Mesenchymal stem cell (in vitro differentiated cells and primary cell): ENCODE data around the gene AP2M1.

ENCODE experiments used
- DNase-seq: peaks from one replicate; pipeline ENCODE4 v3.0.0-alpha.2; 2013
- H2AFZ ChIP-seq: one replicate; pipeline ENCODE4 v1.6.1; 2013; ENCODE audit warnings: low read depth, mild to moderate bottlenecking, control low read depth, inconsistent platforms, low read length, moderate library complexity
- H2AK5ac ChIP-seq: 2 replicates; pipeline ENCODE4 v1.6.1; 2013; ENCODE audit warnings: low read length, moderate library complexity, mild to moderate bottlenecking, inconsistent platforms; ENCODE audit not compliant: severe bottlenecking
- H2BK120ac ChIP-seq: one replicate; pipeline ENCODE4 v1.6.1; 2013; ENCODE audit warnings: low read depth, mild to moderate bottlenecking, inconsistent platforms, low read length, moderate library complexity
- H2BK12ac ChIP-seq, 2 experiments: one replicate each; pipeline ENCODE4 v1.6.1; 2013; ENCODE audit warnings: inconsistent platforms in 2 of 2, low read length in 2 of 2, mild to moderate bottlenecking in 2 of 2, moderate library complexity in 2 of 2, control low read depth in 1 of 2
- H2BK15ac ChIP-seq: one replicate; pipeline ENCODE4 v1.6.1; 2013; ENCODE audit warnings: mild to moderate bottlenecking, low read depth, inconsistent platforms; ENCODE audit not compliant: poor library complexity, severe bottlenecking
- H2BK5ac ChIP-seq: 2 replicates; pipeline ENCODE4 v1.6.1; 2013; ENCODE audit warnings: low read depth, mild to moderate bottlenecking, low read length, control low read depth, inconsistent platforms; ENCODE audit not compliant: poor library complexity, severe bottlenecking
- H3K14ac ChIP-seq, 2 experiments: one replicate each; pipeline ENCODE4 v1.6.1; 2013; ENCODE audit warnings: inconsistent platforms in 2 of 2, low read length in 2 of 2, control low read depth in 1 of 2, mild to moderate bottlenecking in 1 of 2, moderate library complexity in 1 of 2
- H3K18ac ChIP-seq, 2 experiments: one replicate each; pipeline ENCODE4 v1.6.1; 2013; ENCODE audit warnings: inconsistent platforms in 2 of 2, low read length in 2 of 2, control low read depth in 1 of 2, low read depth in 1 of 2, mild to moderate bottlenecking in 1 of 2
- H3K23ac ChIP-seq, 2 experiments: one replicate each; pipeline ENCODE4 v1.6.1; 2013; ENCODE audit warnings: inconsistent platforms in 2 of 2, low read length in 2 of 2, mild to moderate bottlenecking in 2 of 2, moderate library complexity in 2 of 2, control low read depth in 1 of 2
- H3K27ac ChIP-seq: 2 replicates; pipeline ENCODE4 v1.5.1; 2013; ENCODE audit warnings: mild to moderate bottlenecking, moderate library complexity, low read length, control low read depth, inconsistent platforms; ENCODE audit not compliant: poor library complexity, severe bottlenecking
- H3K27me3 ChIP-seq, 2 experiments: 2 replicates each; pipeline versions ENCODE4 v1.6.1 to v1.7.0; 2013; ENCODE audit warnings: low read length in 2 of 2, mild to moderate bottlenecking in 2 of 2, moderate library complexity in 2 of 2, control low read depth in 1 of 2, inconsistent platforms in 1 of 2; ENCODE audit not compliant: control insufficient read depth in 1 of 2, insufficient read depth in 1 of 2
- H3K36me3 ChIP-seq, 2 experiments: 2 replicates each; pipeline versions ENCODE4 v1.6.1 to v1.7.0; 2013; ENCODE audit warnings: low read length in 2 of 2, control low read depth in 1 of 2, inconsistent platforms in 1 of 2, low read depth in 1 of 2, mild to moderate bottlenecking in 1 of 2; ENCODE audit not compliant: insufficient read depth in 2 of 2, control insufficient read depth in 1 of 2
- H3K4ac ChIP-seq, 2 experiments: one replicate each; pipeline ENCODE4 v1.6.1; 2013; ENCODE audit warnings: inconsistent platforms in 2 of 2, low read length in 2 of 2, mild to moderate bottlenecking in 2 of 2, moderate library complexity in 2 of 2, control low read depth in 1 of 2, low read depth in 1 of 2
- H3K4me1 ChIP-seq: 2 replicates; pipeline ENCODE4 v1.6.1; 2013; ENCODE audit warnings: low read depth, low read length, control low read depth; ENCODE audit not compliant: control insufficient read depth, insufficient read depth
- H3K4me2 ChIP-seq: 2 replicates; pipeline ENCODE4 v1.6.1; 2013; ENCODE audit warnings: low read length, mild to moderate bottlenecking, inconsistent platforms; ENCODE audit not compliant: poor library complexity, severe bottlenecking
- H3K4me3 ChIP-seq, 2 experiments: 2 replicates each; pipeline versions ENCODE4 v1.5.1 to v1.7.0; 2013; ENCODE audit warnings: low read length in 2 of 2, mild to moderate bottlenecking in 2 of 2, control low read depth in 1 of 2, low read depth in 1 of 2; ENCODE audit not compliant: insufficient read depth in 1 of 2
- H3K79me1 ChIP-seq: replicated peaks from 2 replicates; pipeline ENCODE4 v1.6.1; 2013; ENCODE audit warnings: mild to moderate bottlenecking, control low read depth, low read length, inconsistent platforms; ENCODE audit not compliant: poor library complexity, severe bottlenecking
- H3K9ac ChIP-seq: 2 replicates; pipeline ENCODE4 v1.7.0; 2013; ENCODE audit warnings: mild to moderate bottlenecking, low read length, moderate library complexity
- H3K9me3 ChIP-seq: 2 replicates; pipeline ENCODE4 v1.7.0; 2013; ENCODE audit warnings: mild to moderate bottlenecking, low read length; ENCODE audit not compliant: control insufficient read depth
- H4K8ac ChIP-seq: one replicate; pipeline ENCODE4 v1.6.1; 2013; ENCODE audit warnings: inconsistent platforms, mild to moderate bottlenecking, low read length, moderate library complexity
- H4K91ac ChIP-seq: one replicate; pipeline ENCODE4 v1.6.1; 2013; ENCODE audit warnings: mild to moderate bottlenecking, low read length, inconsistent platforms
- WGBS: methylation state at CpG from one replicate; pipeline ENCODE4 v1.1.7; 2013; ENCODE audit warnings: mixed read lengths; 5-methylcytosine and 5-hydroxymethylcytosine counted together

The AP2M1 gene

GRCh38 chr3:184186902-184187207, 12.2 kb downstream of the AP2M1 start:
- 5% methylated on average over 2 of the region's 3 CpGs for WGBS
- H2AFZ ChIP-seq, result no peak overlapping the region
- no peak overlapping the region for H2BK15ac ChIP-seq
- peaks cover 59 to 80% of the 10 kb centered on the region in 2 experiments for H3K36me3 ChIP-seq
- H2BK5ac ChIP-seq, result no peak overlapping the region
- H3K4me3 ChIP-seq, result peak overlapping the region; percentile 75 to 91
- no peak overlapping the region for H4K8ac ChIP-seq
- H3K14ac ChIP-seq, result no peak overlapping the region
- H3K4me1 ChIP-seq, result peaks cover 13% of the 10 kb centered on the region
- DNase-seq, result no peak
- H4K91ac ChIP-seq, result no peak overlapping the region
- no peak overlapping the region for H3K18ac ChIP-seq
- no peaks in the 10 kb centered on the region for H3K9me3 ChIP-seq
- H3K9ac ChIP-seq, result peak overlapping the region; percentile 99
- no peak overlapping the region for H2BK12ac ChIP-seq
- peak overlapping the region; percentile 61 for H3K4me2 ChIP-seq
- peaks cover 32% of the 10 kb centered on the region for H3K79me1 ChIP-seq
- H3K23ac ChIP-seq, result no peak overlapping the region
- no peak overlapping the region for H2AK5ac ChIP-seq
- no peak overlapping the region for H3K27ac ChIP-seq
- no peak overlapping the region for H2BK120ac ChIP-seq
- no peak overlapping the region for H3K4ac ChIP-seq
- H3K27me3 ChIP-seq, result no peaks in the 10 kb centered on the region

- Histone ChIP-seq H3K27me3 (no peaks in the 10 kb centered on the region), H3K27ac (no peak overlapping the region), H2BK120ac (no peak overlapping the region), H3K4me1 (peaks cover 13% of the 10 kb centered on the region), H3K4ac (no peak overlapping the region), H2BK12ac (no peak overlapping the region), H2AFZ (no peak overlapping the region), H4K8ac (no peak overlapping the region), H3K9me3 (no peaks in the 10 kb centered on the region), H3K79me1 (peaks cover 29% of the 10 kb centered on the region), H2AK5ac (no peak overlapping the region), H2BK15ac (no peak overlapping the region), H3K9ac (peak overlapping the region; percentile 99), H4K91ac (no peak overlapping the region), H3K4me3 (peak overlapping the region in 1 of 2 experiments; percentile 91), H3K23ac (no peak overlapping the region), H2BK5ac (no peak overlapping the region), H3K36me3 (peaks cover 59 to 80% of the 10 kb centered on the region in 2 experiments), H3K4me2 (no peak overlapping the region), H3K18ac (no peak overlapping the region), H3K14ac (no peak overlapping the region)
- no peak for DNase-seq
- WGBS, result 97% methylated on average over 17 of the region's 17 CpGs
Measured at GRCh38 chr3:184188080-184188479, 13.4 kb downstream of the AP2M1 start.

- no peaks in the 10 kb centered on the region for H3K27me3 ChIP-seq
- no peak overlapping the region for H2AFZ ChIP-seq
- no peak for DNase-seq
- H3K36me3 ChIP-seq, result peaks cover 57 to 80% of the 10 kb centered on the region in 2 experiments
- H3K4me3 ChIP-seq, result no peak overlapping the region
- no peak overlapping the region for H3K9ac ChIP-seq
- H3K4me2 ChIP-seq, result no peak overlapping the region
- H2AK5ac ChIP-seq, result no peak overlapping the region
- peaks cover 13% of the 10 kb centered on the region for H3K4me1 ChIP-seq
- peaks cover 32% of the 10 kb centered on the region for H3K79me1 ChIP-seq
- H4K8ac ChIP-seq, result no peak overlapping the region
- H3K18ac ChIP-seq, result no peak overlapping the region
- no peak overlapping the region for H2BK15ac ChIP-seq
- no peak overlapping the region for H3K27ac ChIP-seq
- H3K23ac ChIP-seq, result no peak overlapping the region
- H2BK5ac ChIP-seq, result no peak overlapping the region
- no peak overlapping the region for H3K4ac ChIP-seq
- no peaks in the 10 kb centered on the region for H3K9me3 ChIP-seq
- no peak overlapping the region for H2BK120ac ChIP-seq
- H4K91ac ChIP-seq, result no peak overlapping the region
- WGBS, result 99% methylated on average over 13 of the region's 13 CpGs
- H2BK12ac ChIP-seq, result no peak overlapping the region
- no peak overlapping the region for H3K14ac ChIP-seq
Measured at GRCh38 chr3:184189421-184189820, 14.8 kb downstream of the AP2M1 start.

GRCh38 chr3:184192889-184193288, 18.2 kb downstream of the AP2M1 start:
- H3K9ac ChIP-seq, result no peak overlapping the region
- no peak overlapping the region for H4K8ac ChIP-seq
- H2AK5ac ChIP-seq, result no peak overlapping the region
- no peak overlapping the region for H3K4me3 ChIP-seq
- H3K14ac ChIP-seq, result no peak overlapping the region
- H3K23ac ChIP-seq, result no peak overlapping the region
- H3K36me3 ChIP-seq, result peaks cover 75 to 88% of the 10 kb centered on the region in 2 experiments
- DNase-seq, result no peak
- H2BK5ac ChIP-seq, result no peak overlapping the region
- H3K18ac ChIP-seq, result no peak overlapping the region
- H3K79me1 ChIP-seq, result peaks cover 32% of the 10 kb centered on the region
- no peak overlapping the region for H3K4me2 ChIP-seq
- H3K4ac ChIP-seq, result no peak overlapping the region
- no peaks in the 10 kb centered on the region for H3K27me3 ChIP-seq
- peaks cover 7% of the 10 kb centered on the region for H3K4me1 ChIP-seq
- no peak overlapping the region for H3K27ac ChIP-seq
- no peak overlapping the region for H4K91ac ChIP-seq
- WGBS, result over 99% methylated on average over 10 of the region's 10 CpGs
- no peak overlapping the region for H2BK120ac ChIP-seq
- no peak overlapping the region for H2BK15ac ChIP-seq
- H3K9me3 ChIP-seq, result no peaks in the 10 kb centered on the region
- no peak overlapping the region for H2BK12ac ChIP-seq
- no peak overlapping the region for H2AFZ ChIP-seq
